ENCODE data around the gene GALNT18.

The GALNT18 gene

GRCh38 chr11:11389238-11389637 lies 232.6 kb downstream of the GALNT18 start:
- Histone ChIP-seq H3K4me1 (ENCODE audit: low read length) (no peaks in the 10 kb centered on the region), H3K4me3 (ENCODE audit: low read length) (no peak overlapping the region), H2AFZ (ENCODE audit: low read length) (no peak overlapping the region), H3K9me2 (replicated peaks; ENCODE audit: insufficient read depth, low read length) (no peaks in the 10 kb centered on the region), H3K27me3 (replicated peaks; ENCODE audit: insufficient read depth, low read length) (no peaks in the 10 kb centered on the region), H3K9me3 (replicated peaks; ENCODE audit: insufficient read depth, low read length) (no peaks in the 10 kb centered on the region), H3F3A (ENCODE audit: insufficient read depth, low read length) (no peaks in the 10 kb centered on the region), H3K36me3 (replicated peaks; ENCODE audit: insufficient read depth, low read length) (no peaks in the 10 kb centered on the region), H3K4me2 (ENCODE audit: low read depth, low read length) (no peak overlapping the region), H4K20me1 (ENCODE audit: insufficient read depth, low read length) (no peaks in the 10 kb centered on the region), H3K27ac (ENCODE audit: low read length) (no peak overlapping the region), H3K9ac (ENCODE audit: low read length) (no peak overlapping the region), H3K79me2 (ENCODE audit: low read length) (no peaks in the 10 kb centered on the region)
- no peak for DNase-seq
- TF ChIP-seq EZH2phosphoT487 (IDR thresholded peaks at IDR 0.05; ENCODE audit: low read length) (no peak), EZH2 (optimal IDR thresholded peaks at IDR 0.05; ENCODE audit: low read depth, low read length) (no peak), CTCF (IDR thresholded peaks at IDR 0.05; ENCODE audit: low read length) (no peak)

- Histone ChIP-seq H3K9ac (ENCODE audit: low read length) (no peak overlapping the region), H3K9me2 (replicated peaks; ENCODE audit: insufficient read depth, low read length) (no peaks in the 10 kb centered on the region), H3K79me2 (ENCODE audit: low read length) (no peaks in the 10 kb centered on the region), H3K27me3 (replicated peaks; ENCODE audit: insufficient read depth, low read length) (no peaks in the 10 kb centered on the region), H3F3A (ENCODE audit: insufficient read depth, low read length) (no peaks in the 10 kb centered on the region), H3K36me3 (replicated peaks; ENCODE audit: insufficient read depth, low read length) (no peaks in the 10 kb centered on the region), H3K9me3 (replicated peaks; ENCODE audit: insufficient read depth, low read length) (no peaks in the 10 kb centered on the region), H3K4me2 (ENCODE audit: low read depth, low read length) (no peak overlapping the region), H2AFZ (ENCODE audit: low read length) (no peak overlapping the region), H4K20me1 (ENCODE audit: insufficient read depth, low read length) (no peaks in the 10 kb centered on the region), H3K27ac (ENCODE audit: low read length) (no peak overlapping the region), H3K4me1 (ENCODE audit: low read length) (no peaks in the 10 kb centered on the region), H3K4me3 (ENCODE audit: low read length) (no peak overlapping the region)
- DNase-seq = no peak
- no peak for TF ChIP-seq CTCF (IDR thresholded peaks at IDR 0.05; ENCODE audit: low read length)
- TF ChIP-seq EZH2 (optimal IDR thresholded peaks at IDR 0.05; ENCODE audit: low read depth, low read length) = no peak
- no peak for TF ChIP-seq EZH2phosphoT487 (IDR thresholded peaks at IDR 0.05; ENCODE audit: low read length)
Observed at GRCh38 chr11:11387622-11388305, 234.0 kb downstream of the GALNT18 start.

GRCh38 chr11:11387207-11387606 lies 234.6 kb downstream of the GALNT18 start:
- Histone ChIP-seq H3K9ac (ENCODE audit: low read length) (no peak overlapping the region), H3K79me2 (ENCODE audit: low read length) (no peaks in the 10 kb centered on the region), H2AFZ (ENCODE audit: low read length) (no peak overlapping the region), H3K4me3 (ENCODE audit: low read length) (no peak overlapping the region), H4K20me1 (ENCODE audit: insufficient read depth, low read length) (no peaks in the 10 kb centered on the region), H3F3A (ENCODE audit: insufficient read depth, low read length) (no peaks in the 10 kb centered on the region), H3K27ac (ENCODE audit: low read length) (no peak overlapping the region), H3K9me3 (replicated peaks; ENCODE audit: insufficient read depth, low read length) (no peaks in the 10 kb centered on the region), H3K4me1 (ENCODE audit: low read length) (no peaks in the 10 kb centered on the region), H3K27me3 (replicated peaks; ENCODE audit: insufficient read depth, low read length) (no peaks in the 10 kb centered on the region), H3K9me2 (replicated peaks; ENCODE audit: insufficient read depth, low read length) (no peaks in the 10 kb centered on the region), H3K4me2 (ENCODE audit: low read depth, low read length) (no peak overlapping the region), H3K36me3 (replicated peaks; ENCODE audit: insufficient read depth, low read length) (no peaks in the 10 kb centered on the region)
- no peak for TF ChIP-seq CTCF (IDR thresholded peaks at IDR 0.05; ENCODE audit: low read length)
- TF ChIP-seq EZH2phosphoT487 (IDR thresholded peaks at IDR 0.05; ENCODE audit: low read length) = no peak
- no peak for TF ChIP-seq EZH2 (optimal IDR thresholded peaks at IDR 0.05; ENCODE audit: low read depth, low read length)
- DNase-seq = no peak
